Erythroblast (primary cell): Measurements from ENCODE around the gene GRIP1.

Experiments
- GATA1 ChIP-seq: IDR thresholded peaks from 2 replicates; pipeline ENCODE4 v1.6.1; 2011; ENCODE audit warnings: low read depth, mild to moderate bottlenecking, control low read depth, low read length, moderate library complexity
- POLR2A ChIP-seq: IDR thresholded peaks from 2 replicates; pipeline ENCODE4 v1.6.1; 2011; ENCODE audit warnings: mild to moderate bottlenecking, low read length

DNA sequence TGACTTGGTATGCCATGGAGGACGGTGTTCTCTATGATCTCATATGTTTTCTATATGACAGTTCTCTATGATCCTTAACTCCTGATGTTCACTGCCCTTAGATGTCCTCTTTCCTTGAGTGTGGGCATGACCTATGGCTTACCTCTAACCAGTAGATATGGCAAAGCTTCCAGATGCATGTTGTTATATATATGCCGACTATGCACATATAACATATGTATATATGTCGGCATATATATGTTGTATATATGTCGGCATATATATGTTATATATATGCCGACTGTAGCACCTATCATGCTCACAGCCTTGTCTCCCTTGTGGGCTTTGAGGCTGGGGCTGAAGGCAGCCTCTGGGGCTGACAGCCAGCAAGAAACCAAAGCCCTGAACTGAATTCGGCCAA lies 106.0 kb downstream of the GRIP1 start:
- no peak for TF ChIP-seq POLR2A
- TF ChIP-seq GATA1 = no peak
